ENCODE measurements around the gene ARHGAP23. TPM values are rescaled to one million over a fixed set of nuclear protein-coding genes. Genes with fewer than 3 reads are reported as not detected.

Gene ARHGAP23
- total RNA-seq, 2 donors from 2014 or later, result 9.4 to 18.0 TPM

DNA sequence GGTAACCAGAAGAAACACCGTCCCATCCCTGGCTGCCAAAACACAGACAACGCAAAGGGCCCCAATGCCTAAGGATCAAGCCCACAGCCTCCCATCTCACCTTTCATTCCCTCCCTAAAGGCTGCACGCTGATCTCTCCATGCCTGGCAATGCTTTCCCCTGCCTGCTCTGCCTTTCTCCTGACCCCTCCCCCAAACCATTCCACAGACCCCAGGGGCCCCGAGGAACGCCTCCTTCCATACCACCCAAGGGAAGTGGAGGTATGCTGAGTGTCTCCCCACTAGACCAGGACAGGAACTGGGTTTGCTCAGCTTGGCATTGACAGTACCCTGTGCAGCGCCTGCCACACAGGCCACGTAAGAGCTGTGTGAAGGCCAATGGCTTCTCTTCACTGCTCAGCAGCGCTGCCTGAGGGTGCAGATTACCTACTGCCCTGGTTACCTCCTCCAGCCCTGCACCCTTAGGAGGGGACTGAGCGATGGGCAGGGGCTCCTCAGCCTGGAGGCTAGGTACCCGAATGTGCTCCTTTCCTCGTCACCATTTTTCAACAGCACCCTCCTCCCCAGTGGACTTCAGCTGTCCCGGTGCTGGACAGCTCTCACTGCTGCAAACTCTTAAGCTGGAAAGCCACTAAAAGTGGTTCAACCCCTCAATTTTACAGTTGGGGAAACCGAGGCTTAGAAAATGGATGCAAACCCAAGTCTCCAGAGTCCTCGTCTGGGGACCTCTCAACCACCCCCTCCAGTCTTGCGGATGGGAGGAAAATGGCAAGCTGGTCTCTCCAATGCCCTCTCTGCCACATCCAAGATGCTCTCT, 132.4 kb downstream of the ARHGAP23 start:
- H3K4me3 ChIP-seq (ENCODE audit: low read length), result no peak overlapping the region
- peak; percentile 88 for DNase-seq
- H3K27me3 ChIP-seq (ENCODE audit: control insufficient read depth, insufficient read depth, low read length, poor library complexity, severe bottlenecking), result peaks cover 94% of the 10 kb centered on the region

DNA sequence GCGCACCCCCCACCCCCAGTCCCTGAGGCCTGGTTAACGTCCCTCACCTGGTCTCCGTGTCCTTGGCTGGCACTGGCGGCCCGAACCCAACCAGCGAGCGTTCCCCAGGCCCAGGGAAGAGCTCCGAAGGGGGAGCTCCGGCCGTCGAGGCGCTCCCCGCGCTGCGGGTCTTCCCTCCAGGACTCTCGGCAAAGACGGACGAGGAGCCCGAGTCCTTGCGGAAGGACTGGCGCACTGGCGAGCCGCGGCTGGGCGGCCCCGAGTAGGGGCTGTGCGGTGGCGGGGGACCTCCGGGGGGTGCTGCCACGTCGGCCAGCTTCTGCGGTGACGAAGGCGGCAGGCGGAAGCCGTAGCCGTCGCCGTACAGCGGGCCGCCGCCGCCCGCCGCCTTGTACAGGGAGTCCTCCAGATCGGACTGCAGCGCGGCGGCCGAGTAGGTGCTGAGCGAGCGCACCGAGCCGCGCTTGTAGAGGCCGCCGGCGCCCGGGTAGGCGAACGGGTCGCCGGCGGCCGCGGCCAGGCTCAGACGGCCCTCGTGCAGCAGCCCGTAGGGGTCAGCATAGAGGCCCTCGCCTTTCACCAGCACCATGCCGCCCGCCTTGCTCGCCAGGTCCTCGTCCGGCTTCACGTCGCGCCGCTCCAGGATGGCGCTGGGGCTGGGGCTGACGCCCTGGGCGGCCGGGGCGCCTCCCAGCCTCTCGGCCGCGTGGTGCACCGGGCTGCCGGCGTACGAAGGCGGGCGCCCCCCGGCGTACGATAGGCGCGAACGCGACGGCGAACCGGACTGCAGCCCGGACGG, 133.4 kb downstream of the ARHGAP23 start:
- Mint-ChIP-seq H3K36me3 (ENCODE audit: low read depth) (no peaks in the 10 kb centered on the region), H3K4me3 (no peak overlapping the region), H3K27me3 (ENCODE audit: insufficient read depth) (peaks cover 93% of the 10 kb centered on the region), H3K4me1 (peaks cover 12% of the 10 kb centered on the region), H3K27ac (no peak overlapping the region), H3K9me3 (no peaks in the 10 kb centered on the region)
- peaks cover 95% of the 10 kb centered on the region for H3K27me3 ChIP-seq (ENCODE audit: control insufficient read depth, insufficient read depth, low read length, poor library complexity, severe bottlenecking)
- DNase-seq, result peak; percentile 89
- H3K4me1 ChIP-seq (ENCODE audit: control insufficient read depth, insufficient read depth, low read length), result peaks cover 7% of the 10 kb centered on the region
- H3K9ac ChIP-seq (ENCODE audit: extremely low read depth, low read length, poor library complexity, severe bottlenecking), result no peak overlapping the region
- no peaks in the 10 kb centered on the region for H3K36me3 ChIP-seq (ENCODE audit: control insufficient read depth, insufficient read depth, low read length)
- TF ChIP-seq, protein P1, sequence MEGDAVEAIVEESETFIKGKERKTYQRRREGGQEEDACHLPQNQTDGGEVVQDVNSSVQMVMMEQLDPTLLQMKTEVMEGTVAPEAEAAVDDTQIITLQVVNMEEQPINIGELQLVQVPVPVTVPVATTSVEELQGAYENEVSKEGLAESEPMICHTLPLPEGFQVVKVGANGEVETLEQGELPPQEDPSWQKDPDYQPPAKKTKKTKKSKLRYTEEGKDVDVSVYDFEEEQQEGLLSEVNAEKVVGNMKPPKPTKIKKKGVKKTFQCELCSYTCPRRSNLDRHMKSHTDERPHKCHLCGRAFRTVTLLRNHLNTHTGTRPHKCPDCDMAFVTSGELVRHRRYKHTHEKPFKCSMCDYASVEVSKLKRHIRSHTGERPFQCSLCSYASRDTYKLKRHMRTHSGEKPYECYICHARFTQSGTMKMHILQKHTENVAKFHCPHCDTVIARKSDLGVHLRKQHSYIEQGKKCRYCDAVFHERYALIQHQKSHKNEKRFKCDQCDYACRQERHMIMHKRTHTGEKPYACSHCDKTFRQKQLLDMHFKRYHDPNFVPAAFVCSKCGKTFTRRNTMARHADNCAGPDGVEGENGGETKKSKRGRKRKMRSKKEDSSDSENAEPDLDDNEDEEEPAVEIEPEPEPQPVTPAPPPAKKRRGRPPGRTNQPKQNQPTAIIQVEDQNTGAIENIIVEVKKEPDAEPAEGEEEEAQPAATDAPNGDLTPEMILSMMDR (conservative IDR thresholded peaks at IDR 0.05), result peak; percentile 64
- WGBS, 2 experiments (ENCODE audit: insufficient coverage in 1 of 2, insufficient read length in 1 of 2), result 9 to 19% methylated on average over 23 to 105 of the region's 105 CpGs
- H3K4me3 ChIP-seq (ENCODE audit: low read length), result no peak overlapping the region
- no peaks in the 10 kb centered on the region for H3K9me3 ChIP-seq (ENCODE audit: control insufficient read depth, low read length)
- no peak overlapping the region for H3K27ac ChIP-seq (ENCODE audit: low read depth, low read length)

More for the DNA sequence above, 132.4 kb downstream of the ARHGAP23 start:
- H3K36me3 Mint-ChIP-seq (ENCODE audit: low read depth), result no peaks in the 10 kb centered on the region
- H3K27me3 Mint-ChIP-seq (ENCODE audit: insufficient read depth), result peaks cover 87% of the 10 kb centered on the region
- WGBS, 2 experiments (ENCODE audit: insufficient coverage in 1 of 2, insufficient read length in 1 of 2), result 31% methylated on average over 10 to 15 of the region's 15 CpGs
- Histone ChIP-seq H3K36me3 (ENCODE audit: control insufficient read depth, insufficient read depth, low read length) (no peaks in the 10 kb centered on the region), H3K27ac (ENCODE audit: low read depth, low read length) (no peak overlapping the region), H3K4me1 (ENCODE audit: control insufficient read depth, insufficient read depth, low read length) (peaks cover 7% of the 10 kb centered on the region), H3K9ac (ENCODE audit: extremely low read depth, low read length, poor library complexity, severe bottlenecking) (no peak overlapping the region), H3K9me3 (ENCODE audit: control insufficient read depth, low read length) (no peaks in the 10 kb centered on the region)
- H3K4me3 Mint-ChIP-seq, result no peak overlapping the region
- no peaks in the 10 kb centered on the region for H3K9me3 Mint-ChIP-seq
- H3K27ac Mint-ChIP-seq, result no peak overlapping the region
- TF ChIP-seq, protein P1 (conservative IDR thresholded peaks at IDR 0.05), result no peak
- peaks cover 12% of the 10 kb centered on the region for H3K4me1 Mint-ChIP-seq

Other genes with a start within 250 kb of the ARHGAP23 start
- not detected for gene TBC1D3, start 235.9 kb upstream of the ARHGAP23 start, total RNA-seq
- 10 to 100 TPM; 48.8 to 51.9 TPM for gene MRPL45, start 131.3 kb upstream of the ARHGAP23 start, total RNA-seq
- gene GPR179, start 84.5 kb upstream of the ARHGAP23 start, total RNA-seq, result not detected
- gene SOCS7, start 76.6 kb upstream of the ARHGAP23 start, total RNA-seq, result 10 to 100 TPM; 24.4 to 28.1 TPM
- 1 to 10 TPM; 2.8 to 5.9 TPM for gene SRCIN1, start 177.5 kb downstream of the ARHGAP23 start, total RNA-seq
- 1 to 10 TPM; 3.2 to 5.0 TPM for gene EPOP, start 246.5 kb downstream of the ARHGAP23 start, total RNA-seq

Measured in endodermal cell (in vitro differentiated cells).